HG02840 (cell line): Measurements from ENCODE around the gene ALKBH3.

Source experiments
- ATAC-seq: cut with Tn5 transposase; IDR thresholded peaks from one replicate; pipeline ENCODE4 v1.9.1; 2021; ENCODE audit warnings: mild to moderate bottlenecking, moderate library complexity, moderate number of reproducible peaks; ENCODE audit not compliant: unreplicated experiment, low FRiP score

ALKBH3 gene

DNA sequence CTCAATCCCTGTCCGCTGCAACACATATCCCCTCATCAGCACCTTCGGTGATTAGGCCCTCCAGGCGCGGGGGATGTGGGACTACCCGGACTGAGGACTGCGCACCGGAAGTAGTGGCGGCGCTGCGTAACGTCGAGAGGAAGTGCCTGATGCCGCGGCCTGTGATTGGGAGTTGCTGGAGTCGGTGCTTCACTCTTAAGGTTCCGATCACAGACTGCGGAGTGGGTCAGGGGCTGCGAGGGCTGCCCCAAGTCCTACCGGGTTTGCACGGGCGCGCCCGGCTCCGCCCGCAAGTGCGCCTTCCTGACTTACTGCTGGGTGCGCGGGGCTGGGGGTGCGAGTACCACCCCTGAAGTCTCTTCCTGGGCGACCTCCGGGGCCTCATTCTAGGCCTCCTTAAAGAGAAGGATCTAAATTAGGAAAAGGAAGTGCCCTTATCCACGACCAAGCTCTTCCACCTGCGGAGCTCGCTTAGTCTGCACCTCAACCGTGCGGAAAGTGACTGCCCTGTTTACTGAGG lies at the start of gene ALKBH3:
Gene ALKBH3, plus strand, starts transcription at position 192 of the 520 bp plus-strand sequence. CDS start 1,822 bp downstream, outside the sequence.
- ATAC-seq: peak; percentile 99

DNA sequence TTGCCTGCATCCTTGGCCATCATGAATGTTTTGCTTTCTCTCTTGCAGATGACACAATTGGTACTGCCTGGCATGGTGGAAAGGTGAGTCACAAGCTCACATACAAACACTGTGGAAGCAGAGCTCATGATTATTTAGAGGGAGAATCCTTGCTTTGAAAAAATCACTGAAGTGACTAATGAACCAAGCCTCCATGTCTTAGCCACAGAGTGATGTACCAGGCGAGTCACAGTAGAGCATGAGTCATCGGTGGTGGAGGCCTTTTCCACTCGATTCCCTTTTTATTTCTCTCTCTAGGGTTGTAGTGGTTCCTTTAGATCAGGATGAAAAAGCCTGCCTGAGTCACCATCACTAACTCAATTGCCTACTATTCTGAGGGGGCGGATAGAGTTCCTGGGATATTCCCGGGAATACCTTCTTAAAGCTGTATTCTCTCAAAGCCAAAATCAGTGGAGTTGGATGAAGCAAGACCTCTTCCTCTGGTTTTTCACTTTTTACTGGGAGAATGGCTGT lies 49.6 kb upstream of the ALKBH3 start:
- ATAC-seq: no peak

DNA sequence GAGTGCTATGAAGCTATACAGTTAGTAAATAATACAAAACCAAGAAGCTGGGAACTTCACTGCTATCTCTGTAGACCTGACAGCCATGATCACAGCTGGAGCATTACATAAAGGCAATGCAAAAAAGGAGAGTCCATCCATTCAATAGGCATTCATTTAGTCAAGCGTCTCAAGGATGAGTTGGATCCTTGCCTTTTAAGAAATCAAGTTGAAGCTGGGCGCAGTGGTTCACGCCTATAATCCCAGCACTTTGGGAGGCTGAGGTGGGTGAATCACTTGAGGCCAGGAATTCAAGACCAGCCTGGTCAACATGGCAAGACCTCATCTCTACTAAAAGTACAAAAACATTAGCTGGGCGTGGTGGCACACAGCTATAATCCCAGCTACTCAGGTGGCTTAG lies 48.1 kb upstream of the ALKBH3 start:
- no peak for ATAC-seq

DNA sequence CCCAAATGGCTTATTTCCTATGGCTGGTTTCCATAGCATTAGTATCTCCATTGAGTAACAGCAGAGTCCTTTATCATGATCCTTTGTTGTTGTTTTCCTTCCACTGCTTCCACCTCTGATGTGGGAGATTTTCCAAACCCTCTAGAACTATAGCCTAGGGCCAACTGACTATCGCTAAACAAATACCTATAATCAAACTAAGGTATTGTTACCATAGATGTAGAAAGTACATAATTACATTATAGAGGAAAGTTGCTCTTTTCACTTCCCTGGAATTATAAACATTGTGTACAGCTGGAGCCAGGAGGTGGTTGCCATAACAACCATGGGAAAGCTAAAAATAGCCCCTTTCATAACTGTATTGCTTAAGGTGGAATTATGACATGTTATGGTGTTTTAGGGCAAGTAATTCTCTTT lies 47.0 kb upstream of the ALKBH3 start:
- ATAC-seq: no peak

- no peak for ATAC-seq
Observed at GRCh38 chr11:43834286-43834685, 46.3 kb upstream of the ALKBH3 start.

DNA sequence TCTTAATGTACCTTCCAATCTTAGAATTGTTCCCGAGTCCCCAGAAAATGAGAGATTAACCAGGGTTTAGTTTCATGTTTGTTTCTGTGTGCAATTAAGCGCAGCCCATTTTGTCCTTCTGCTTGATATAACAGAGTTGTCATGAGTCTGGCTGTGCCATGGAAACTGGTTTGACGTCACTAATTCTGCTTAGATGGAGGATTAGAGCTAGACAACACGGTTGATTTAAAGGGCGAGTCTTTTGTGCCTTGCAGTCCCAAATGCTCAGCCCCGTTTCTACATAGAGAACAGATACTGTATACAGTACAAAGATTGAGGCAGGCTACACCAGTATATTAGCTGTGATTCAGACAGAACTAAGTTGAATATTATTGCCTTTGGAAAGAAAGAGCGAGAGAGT lies 45.5 kb upstream of the ALKBH3 start:
- no peak for ATAC-seq

- no peak for ATAC-seq
Observed at GRCh38 chr11:43837879-43838278, 42.8 kb upstream of the ALKBH3 start.

DNA sequence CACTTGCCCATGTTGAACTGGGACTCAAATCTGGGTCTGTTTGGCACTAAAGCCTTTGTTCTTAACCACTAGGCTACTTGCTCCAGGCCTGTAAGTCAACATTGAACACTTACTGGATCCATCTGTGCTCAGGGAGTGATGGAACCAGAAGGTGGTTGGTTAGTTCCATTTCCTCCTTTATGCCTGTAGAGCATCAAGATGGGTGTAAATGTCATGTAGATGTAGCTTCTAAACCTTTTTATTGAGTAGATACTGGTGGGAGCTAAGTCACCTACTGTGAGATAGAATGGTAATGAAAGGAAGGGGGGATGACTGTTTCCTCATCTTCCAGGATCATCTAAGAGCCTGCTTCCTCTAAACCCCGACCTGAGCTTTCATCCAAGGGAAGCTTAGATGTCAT lies 38.6 kb upstream of the ALKBH3 start:
- ATAC-seq: no peak

DNA sequence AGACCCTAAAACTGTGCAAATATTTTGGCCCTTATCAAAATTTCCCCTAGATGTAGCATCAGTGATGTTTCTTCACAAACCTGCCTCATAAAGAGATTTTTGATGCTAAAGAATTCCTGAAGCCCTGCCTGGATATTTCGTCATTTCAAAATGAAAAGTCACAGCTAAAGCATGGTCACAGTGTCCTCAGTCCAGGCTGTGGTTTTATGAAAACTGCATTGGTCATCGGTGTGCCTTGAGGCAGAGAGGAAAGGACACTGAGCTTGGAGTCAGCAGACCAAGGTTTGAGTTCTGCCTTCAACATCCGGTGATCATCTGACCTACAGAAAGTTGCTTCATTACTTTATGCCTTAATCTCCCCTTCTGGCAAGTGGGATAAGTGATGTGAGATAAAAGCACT lies 34.8 kb upstream of the ALKBH3 start:
- no peak for ATAC-seq

- no peak for ATAC-seq
Observed at GRCh38 chr11:43852057-43852636, 28.5 kb upstream of the ALKBH3 start.

DNA sequence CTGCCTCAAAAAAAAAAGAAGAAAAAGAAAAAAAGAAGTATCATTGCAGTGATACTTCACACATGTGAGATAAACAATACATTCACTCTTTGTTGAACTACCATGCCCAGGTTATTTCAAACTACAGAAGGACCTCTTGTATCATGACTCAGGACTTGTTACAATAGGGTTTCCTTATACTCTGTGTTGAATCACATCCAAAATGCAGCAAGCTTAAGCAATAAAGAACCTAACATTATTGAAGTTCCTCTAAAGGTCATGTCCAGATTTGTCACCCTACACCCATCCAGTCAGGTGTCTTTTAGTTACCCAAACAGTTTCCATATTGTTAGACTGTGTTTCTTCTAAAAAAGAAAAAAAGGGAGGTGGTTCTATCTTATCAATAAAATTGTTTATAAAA lies 26.9 kb upstream of the ALKBH3 start:
- no peak for ATAC-seq

GRCh38 chr11:43856993-43857392 lies 23.6 kb upstream of the ALKBH3 start:
- ATAC-seq: no peak

DNA sequence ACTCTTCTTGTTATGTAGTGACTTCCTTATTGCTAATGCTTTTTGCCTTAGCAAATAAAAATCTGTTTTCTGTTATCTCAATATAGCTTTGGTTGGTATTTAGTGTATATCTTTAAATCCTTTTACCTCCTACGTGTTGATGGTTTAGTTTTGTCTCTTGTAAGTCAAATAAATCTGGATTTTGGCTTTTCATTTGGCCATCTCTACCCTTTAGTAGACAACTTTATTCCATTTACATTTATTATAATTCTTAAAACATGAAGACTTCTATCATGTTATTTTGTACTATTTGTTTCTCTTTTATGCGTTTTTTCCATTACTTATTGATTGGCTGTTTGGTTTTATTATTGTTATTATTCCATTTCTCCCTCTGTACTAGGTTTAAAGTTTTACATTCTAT lies 19.5 kb upstream of the ALKBH3 start:
- no peak for ATAC-seq

DNA sequence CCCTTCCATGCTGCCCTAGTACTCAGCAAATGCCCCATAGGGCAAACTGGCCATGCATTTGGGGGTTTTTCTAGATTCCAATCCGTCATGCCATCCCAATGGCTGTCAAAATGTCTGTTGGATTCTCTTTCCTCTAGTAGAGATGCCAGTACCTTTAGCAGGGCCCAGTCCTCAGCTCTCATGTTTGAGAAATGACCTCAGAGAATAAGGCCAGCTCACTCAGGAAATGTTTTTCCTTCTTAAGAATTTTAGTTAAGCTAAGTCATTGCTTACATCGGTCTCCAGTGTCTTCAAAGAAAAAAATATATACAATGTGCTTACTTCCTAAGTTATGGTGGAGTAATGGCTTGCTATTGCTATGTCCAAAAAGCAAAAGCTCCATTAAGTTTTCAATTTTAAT lies 14.1 kb upstream of the ALKBH3 start:
- ATAC-seq: no peak

GRCh38 chr11:43866969-43867368 lies 13.7 kb upstream of the ALKBH3 start:
- ATAC-seq: no peak

DNA sequence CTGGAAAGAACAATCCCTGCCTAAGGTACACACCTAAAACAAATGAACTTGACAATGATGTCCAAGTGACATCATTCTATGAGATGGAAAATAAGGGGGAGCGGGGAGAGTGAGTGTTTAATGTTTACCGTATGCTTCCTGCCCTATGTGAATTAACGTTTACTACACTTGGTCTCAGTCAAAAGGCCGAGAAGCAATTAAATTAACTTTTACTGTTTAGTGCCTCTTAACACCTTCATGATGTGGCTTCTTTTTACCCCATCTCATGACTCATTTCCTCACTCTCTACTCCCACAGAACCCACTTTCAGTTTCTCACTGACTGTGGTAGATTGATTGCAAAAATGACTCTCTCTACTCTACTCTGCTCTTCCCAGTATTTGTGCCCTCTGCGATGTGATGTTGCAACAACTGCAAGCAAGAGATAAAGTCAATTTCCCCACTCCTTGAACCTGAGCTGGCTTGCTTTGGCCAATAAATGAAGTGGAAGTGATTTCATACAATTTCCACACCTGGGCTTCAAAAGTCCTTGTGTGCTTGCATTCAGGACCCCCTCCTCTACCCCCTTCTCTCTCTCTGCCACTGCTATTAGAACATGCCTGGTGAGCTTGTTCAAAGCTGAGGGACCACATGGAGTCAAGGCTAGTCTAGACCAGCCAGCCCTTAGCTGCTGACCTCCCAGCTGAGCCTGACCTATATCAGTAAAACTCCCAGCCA lies 11.6 kb upstream of the ALKBH3 start:
- peak; percentile 100 for ATAC-seq

- no peak for ATAC-seq
Observed at GRCh38 chr11:43871051-43871450, 9.6 kb upstream of the ALKBH3 start.

- no peak for ATAC-seq
Observed at GRCh38 chr11:43872995-43873394, 7.6 kb upstream of the ALKBH3 start.

- ATAC-seq: no peak
Observed at GRCh38 chr11:43874078-43874477, 6.6 kb upstream of the ALKBH3 start.

DNA sequence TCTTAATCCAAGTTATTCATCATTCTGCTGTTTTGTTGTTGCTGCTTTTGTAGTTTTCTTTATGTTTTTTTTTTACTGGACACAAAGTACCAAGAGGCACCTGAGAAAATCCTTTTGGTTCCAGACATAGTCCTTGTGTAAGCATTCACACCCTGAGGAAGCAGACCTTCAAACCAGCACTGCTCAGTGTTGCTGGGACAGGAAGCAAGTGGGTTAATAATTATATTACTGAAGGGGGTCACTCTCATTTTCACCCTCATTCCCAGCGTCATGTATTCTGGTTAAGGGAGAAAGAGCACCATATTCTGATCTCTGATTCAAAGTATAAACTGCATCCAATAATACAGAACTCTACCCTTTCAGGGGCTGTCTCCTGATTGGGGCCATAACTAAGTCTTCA lies 5.9 kb upstream of the ALKBH3 start:
- no peak for ATAC-seq

DNA sequence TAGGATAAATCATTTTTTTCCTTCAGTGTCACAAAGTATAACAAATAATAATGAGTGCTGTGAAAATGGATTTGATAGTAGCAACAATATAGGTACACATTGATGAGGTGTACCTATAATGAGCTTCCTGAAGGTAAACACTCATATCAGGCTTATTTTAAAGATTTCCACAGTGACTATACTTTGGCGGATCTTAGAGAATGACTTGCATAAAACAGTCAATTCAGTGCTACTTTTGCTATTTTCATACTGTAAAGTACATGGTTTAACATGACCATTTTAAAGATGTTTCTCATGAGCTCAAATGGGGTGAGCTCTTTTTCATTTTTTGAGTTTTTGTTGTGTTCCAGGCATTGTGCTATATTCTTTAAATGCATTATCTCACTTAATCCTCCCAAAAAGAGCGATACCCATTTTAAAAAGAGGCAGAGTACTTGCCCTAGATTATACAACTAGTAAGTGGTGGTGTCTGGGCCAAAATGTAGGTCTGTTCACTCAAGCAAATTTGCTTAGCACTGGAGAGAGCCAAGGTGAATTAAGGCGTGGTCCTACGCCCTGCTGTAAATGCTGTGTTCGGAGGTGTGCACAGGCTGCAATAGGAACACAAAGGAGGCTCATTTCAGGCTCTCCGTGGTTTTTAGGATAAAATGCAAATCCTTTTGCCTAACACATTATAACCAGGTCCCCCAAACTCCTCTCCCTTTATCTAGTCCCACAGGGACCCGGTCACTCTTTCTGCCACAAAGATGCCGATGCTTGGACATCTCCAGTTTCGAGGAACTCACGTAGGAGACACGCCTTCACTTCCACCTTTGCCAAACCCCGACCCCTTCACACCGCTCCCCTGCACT lies 617 bp upstream of the ALKBH3 start:
- no peak for ATAC-seq
